Gastroesophageal sphincter (tissue), 4 donors: ENCODE results near the gene ABCA6. TPM values are rescaled to one million over a fixed set of nuclear protein-coding genes. Genes with fewer than 3 reads are reported as not detected.

Experiments
- ATAC-seq: fragments of 150-250 bp; one replicate; pipeline ENCODE4 v1.9.1; 2016; ENCODE audit warnings: mild to moderate bottlenecking, moderate library complexity
- H3K27ac ChIP-seq, 4 donors: fragments of 200-600 bp; sonication (generic) in 3 of 4; 1 replicate in 3 of 4; 2 replicates in 1 of 4; pipeline ENCODE4 v1.5.1; 2016 to 2019
- H3K27me3 ChIP-seq: fragments of 200-600 bp; sonication (generic); one replicate; pipeline ENCODE4 v1.5.1; 2019
- H3K36me3 ChIP-seq, 2 donors: fragments of 200-600 bp; sonication (generic); one replicate each; pipeline ENCODE4 v1.5.1; 2019; ENCODE audit warnings: control low read depth in 1 of 2
- H3K4me1 ChIP-seq, 3 donors: fragments of 200-600 bp; sonication (generic); 1 replicate in 2 of 3; 2 replicates in 1 of 3; pipeline ENCODE4 v1.5.1; 2016 to 2019; ENCODE audit warnings: control low read depth in 2 of 3
- H3K4me3 ChIP-seq, 2 donors: fragments of 200-600 bp; sonication (generic); one replicate each; pipeline ENCODE4 v1.5.1; 2019; ENCODE audit warnings: mild to moderate bottlenecking in 1 of 2, moderate library complexity in 1 of 2
- H3K9me3 ChIP-seq, 3 donors: fragments of 200-600 bp; sonication (generic); one replicate each; pipeline ENCODE4 v1.5.1; 2017 to 2019; ENCODE audit warnings: control low read depth in 2 of 3
- CTCF ChIP-seq, 4 experiments: fragments of 200-600 bp in 2 of 4; fragments of 450-650 bp in 2 of 4; sonication (generic) in 1 of 4; IDR thresholded peaks; one replicate each; pipeline ENCODE4 v1.5.1; 2017 to 2019; ENCODE audit warnings: antibody characterized with exemption in 4 of 4, mild to moderate bottlenecking in 2 of 4, moderate library complexity in 2 of 4
- EP300 ChIP-seq: sonication (generic); formaldehyde crosslinking; IDR thresholded peaks from one replicate; pipeline ENCODE4 v1.6.1; 2017; ENCODE audit warnings: antibody characterized with exemption, mild to moderate bottlenecking
- POLR2A ChIP-seq, 2 donors: fragments of 450-650 bp; IDR thresholded peaks; one replicate each; pipeline ENCODE4 v1.6.1; 2017; ENCODE audit warnings: antibody characterized with exemption in 2 of 2, mild to moderate bottlenecking in 2 of 2, moderate library complexity in 1 of 2
- POLR2AphosphoS5 ChIP-seq: sonication (generic); formaldehyde crosslinking; IDR thresholded peaks from one replicate; pipeline ENCODE4 v1.6.1; 2017; ENCODE audit warnings: antibody characterized with exemption
- WGBS, 2 donors: methylation state at CpG; one replicate each; pipeline ENCODE4 v1.1.5; 2018; ENCODE audit warnings: low coverage in 1 of 2; 5-methylcytosine and 5-hydroxymethylcytosine counted together
- total RNA-seq, 4 donors: library from RNA; depleted of rRNA; stranded (reverse); fragments of >200 nt; gene quantifications; one replicate each; pipeline ENCODE4 v1.1.0, GENCODE V29; 2016

The ABCA6 gene
- total RNA-seq, 4 donors from 2014 or later: 35.8 to 133 (median 71.1) TPM

GRCh38 chr17:69060822-69061221 is 80.9 kb downstream of the ABCA6 start, which contains the start of gene ABCA9:
Gene ABCA9 (minus strand): TSS chr17:69060927. CDS start chr17:69051126, 9,801 bp downstream.
- H3K9me3 ChIP-seq: peaks cover 0 to 10% (median 0%) of the 10 kb centered on the region in 3 donors
- no peaks in the 10 kb centered on the region for H3K27me3 ChIP-seq
- H3K4me1 ChIP-seq: peaks cover 0 to 13% (median 0%) of the 10 kb centered on the region in 3 donors
- peak within 1 kb of the TSS; percentile 4 to 25 for H3K4me3 ChIP-seq
- H3K36me3 ChIP-seq: peaks cover 0 to 7% of the 10 kb centered on the region in 2 donors
- TF ChIP-seq POLR2AphosphoS5 (peak; percentile 24), EP300 (no peak)
- H3K27ac ChIP-seq: peak within 1 kb of the TSS; percentile 35 to 39 (median 36)
- WGBS, 2 donors: 0 to 15% methylated on average over 2 of the region's 2 CpGs
- peak; percentile 89 for ATAC-seq

GRCh38 chr17:69059458-69060175 is 82.1 kb downstream of the ABCA6 start:
- 37 to 38% methylated on average over 7 of the region's 7 CpGs for WGBS, 2 donors

GRCh38 chr17:69058165-69058564 is 83.5 kb downstream of the ABCA6 start:
- Histone ChIP-seq H3K9me3 (peaks cover 0 to 10% (median 0%) of the 10 kb centered on the region in 3 donors), H3K36me3 (peaks cover 0 to 7% of the 10 kb centered on the region in 2 donors), H3K27me3 (no peaks in the 10 kb centered on the region), H3K4me1 (peaks cover 0 to 13% (median 0%) of the 10 kb centered on the region in 3 donors), H3K27ac (no peak overlapping the region), H3K4me3 (no peak overlapping the region)
- 40% methylated on average over 1 of the region's 1 CpG; no CpG with 5 or more reads in 1 of the 2 donors for WGBS, 2 donors
- no peak for TF ChIP-seq EP300
- no peak for TF ChIP-seq POLR2A (IDR thresholded peaks at IDR 0.05)
- no peak for TF ChIP-seq POLR2AphosphoS5
- TF ChIP-seq CTCF (IDR thresholded peaks at IDR 0.05): no peak
- ATAC-seq: no peak

More at GRCh38 chr17:69059458-69060175, 82.1 kb downstream of the ABCA6 start:
- peak overlapping the region; percentile 30 to 36 (median 36) for H3K27ac ChIP-seq
- no peaks in the 10 kb centered on the region for H3K27me3 ChIP-seq
- H3K4me1 ChIP-seq: peaks cover 0 to 13% (median 0%) of the 10 kb centered on the region in 3 donors
- H3K36me3 ChIP-seq: peaks cover 0 to 7% of the 10 kb centered on the region in 2 donors
- no peak for TF ChIP-seq CTCF (IDR thresholded peaks at IDR 0.05)
- TF ChIP-seq POLR2AphosphoS5: no peak
- no peak for TF ChIP-seq POLR2A (IDR thresholded peaks at IDR 0.05)
- TF ChIP-seq EP300: no peak
- peak overlapping the region; percentile 4 to 25 for H3K4me3 ChIP-seq
- ATAC-seq: no peak
- peaks cover 0 to 10% (median 0%) of the 10 kb centered on the region in 3 donors for H3K9me3 ChIP-seq

GRCh38 chr17:69057280-69057679 is 84.4 kb downstream of the ABCA6 start:
- TF ChIP-seq EP300: no peak
- TF ChIP-seq POLR2AphosphoS5: no peak
- TF ChIP-seq CTCF (IDR thresholded peaks at IDR 0.05): no peak
- no peak for TF ChIP-seq POLR2A (IDR thresholded peaks at IDR 0.05)
- Histone ChIP-seq H3K27ac (no peak overlapping the region), H3K9me3 (peaks cover 0 to 10% (median 0%) of the 10 kb centered on the region in 3 donors), H3K4me3 (no peak overlapping the region), H3K36me3 (peaks cover 0 to 7% of the 10 kb centered on the region in 2 donors), H3K27me3 (no peaks in the 10 kb centered on the region), H3K4me1 (peaks cover 0 to 13% (median 0%) of the 10 kb centered on the region in 3 donors)
- no peak for ATAC-seq
- 54 to 71% methylated on average over 1 of the region's 1 CpG for WGBS, 2 donors

- WGBS, 2 donors: 70 to 83% methylated on average over 3 of the region's 3 CpGs
- Histone ChIP-seq H3K27me3 (no peaks in the 10 kb centered on the region), H3K4me1 (peaks cover 0 to 7% (median 0%) of the 10 kb centered on the region in 3 donors), H3K9me3 (peaks cover 0 to 10% (median 0%) of the 10 kb centered on the region in 3 donors), H3K27ac (no peak overlapping the region), H3K36me3 (peaks cover 0 to 7% of the 10 kb centered on the region in 2 donors), H3K4me3 (no peak overlapping the region)
- no peak for TF ChIP-seq EP300
- no peak for TF ChIP-seq CTCF (IDR thresholded peaks at IDR 0.05)
- TF ChIP-seq POLR2AphosphoS5: no peak
- no peak for TF ChIP-seq POLR2A (IDR thresholded peaks at IDR 0.05)
- ATAC-seq: no peak
Observed at GRCh38 chr17:69056179-69056823, 85.4 kb downstream of the ABCA6 start.
